B cell (primary cell): ENCODE data around the gene PTCD1. TPM values are rescaled to one million over a fixed set of nuclear protein-coding genes. Genes with fewer than 3 reads are reported as not detected.

Experiments used
- ATAC-seq: fragments of 200-7000 bp; cut with Tn5 transposase; one replicate; pipeline ENCODE4 v1.10.0; 2021; ENCODE audit warnings: low read depth, mild to moderate bottlenecking, moderate number of reproducible peaks, moderate library complexity
- CTCF ChIA-PET: fragments of 350-600 bp; sonication (Branson Sonifier 250); formaldehyde crosslinking; loops from one replicate; lab custom pipeline; 2021; ENCODE audit warnings: antibody characterized with exemption, inconsistent platforms; lab: Charles Lee
- POLR2A ChIA-PET: fragments of 350-600 bp; sonication (Branson Sonifier 250); formaldehyde crosslinking; loops from one replicate; lab custom pipeline; 2021; ENCODE audit warnings: antibody characterized with exemption; lab: Charles Lee
- DNase-seq: peaks from one replicate; pipeline ENCODE4 v3.0.0; 2013
- H2AFZ ChIP-seq: 2 replicates; pipeline ENCODE4 v1.6.1; 2012; ENCODE audit warnings: mild to moderate bottlenecking, low read depth, low read length; ENCODE audit not compliant: insufficient read depth, poor library complexity, severe bottlenecking
- H3K27ac ChIP-seq, 2 donors: 1 replicate in 1 of 2; 2 replicates in 1 of 2; pipeline ENCODE4 v1.5.1; 2012 to 2013; ENCODE audit warnings: low read length in 2 of 2, mild to moderate bottlenecking in 2 of 2, moderate library complexity in 1 of 2
- H3K27me3 ChIP-seq, 4 experiments: fragments of 200-600 bp in 1 of 4; sonication (generic) in 1 of 4; replicated peaks in 1 of 4; 1 replicate in 2 of 4; 2 replicates in 2 of 4; pipeline versions ENCODE4 v1.6.1 to v1.7.0; 2013 to 2016; ENCODE audit warnings: low read length in 3 of 4, mild to moderate bottlenecking in 2 of 4, mixed read lengths in 1 of 4, moderate library complexity in 1 of 4; ENCODE audit not compliant: insufficient read depth in 4 of 4, control insufficient read depth in 3 of 4; ENCODE audit errors: control extremely low read depth in 1 of 4
- H3K36me3 ChIP-seq, 2 experiments: replicated peaks in 1 of 2; 1 replicate in 1 of 2; 2 replicates in 1 of 2; pipeline versions ENCODE4 v1.6.1 to v1.7.1; 2013; ENCODE audit warnings: low read length in 1 of 2; ENCODE audit not compliant: insufficient read depth in 2 of 2, control insufficient read depth in 1 of 2; ENCODE audit errors: control extremely low read depth in 1 of 2, extremely low read depth in 1 of 2
- H3K4me1 ChIP-seq, 2 donors: fragments of 200-600 bp in 1 of 2; sonication (generic) in 1 of 2; 1 replicate in 1 of 2; 2 replicates in 1 of 2; pipeline versions ENCODE4 v1.5.1 to v1.6.1; 2013 to 2017; ENCODE audit warnings: low read length in 2 of 2; ENCODE audit not compliant: control insufficient read depth in 2 of 2, insufficient read depth in 2 of 2
- H3K4me2 ChIP-seq: replicated peaks from 2 replicates; pipeline ENCODE3; 2012; ENCODE audit warnings: mild to moderate bottlenecking, low read depth, low read length; ENCODE audit not compliant: poor library complexity, severe bottlenecking
- H3K4me3 ChIP-seq, 5 experiments: fragments of 200-600 bp in 1 of 5; sonication (generic) in 1 of 5; 1 replicate in 3 of 5; 2 replicates in 2 of 5; pipeline versions ENCODE4 v1.5.1 to v1.7.0; 2011 to 2016; ENCODE audit warnings: low read length in 4 of 5, mild to moderate bottlenecking in 4 of 5, low read depth in 2 of 5, control low read depth in 1 of 5, moderate library complexity in 1 of 5; ENCODE audit not compliant: insufficient read depth in 1 of 5; ENCODE audit errors: control extremely low read depth in 1 of 5, extremely low read depth in 1 of 5
- H3K79me2 ChIP-seq: fragments of 200-600 bp; sonication (generic); one replicate; pipeline ENCODE4 v1.6.0; 2016; ENCODE audit warnings: low read length; ENCODE audit not compliant: control insufficient read depth, insufficient read depth
- H3K9ac ChIP-seq: fragments of 200-600 bp; sonication (generic); 2 replicates; pipeline ENCODE4 v1.6.1; 2017; ENCODE audit warnings: mild to moderate bottlenecking, low read length, moderate library complexity
- H3K9me3 ChIP-seq, 3 donors: one replicate each; pipeline versions ENCODE4 v1.6.1 to v1.7.1; 2013; ENCODE audit warnings: low read length in 2 of 3; ENCODE audit not compliant: control insufficient read depth in 2 of 3, insufficient read depth in 1 of 3; ENCODE audit errors: control extremely low read depth in 1 of 3
- H4K20me1 ChIP-seq: 2 replicates; pipeline ENCODE4 v1.6.0; 2012; ENCODE audit warnings: mild to moderate bottlenecking, low read length; ENCODE audit not compliant: insufficient read depth, control insufficient read depth, poor library complexity, severe bottlenecking
- H3K27ac Mint-ChIP-seq: one replicate; pipeline ENCODE4 v1.8.0; 2021; ENCODE audit warnings: mixed read lengths
- H3K27me3 Mint-ChIP-seq: one replicate; pipeline ENCODE4 v1.8.0; 2021; ENCODE audit warnings: mixed read lengths
- H3K4me1 Mint-ChIP-seq: one replicate; pipeline ENCODE4 v1.8.0; 2021; ENCODE audit warnings: mixed read lengths
- H3K4me3 Mint-ChIP-seq: one replicate; pipeline ENCODE4 v1.8.0; 2021; ENCODE audit warnings: mixed read lengths
- H3K9me3 Mint-ChIP-seq: one replicate; pipeline ENCODE4 v1.8.0; 2022; ENCODE audit warnings: mixed read lengths; ENCODE audit not compliant: insufficient read depth
- CTCF ChIP-seq: fragments of 200-600 bp; IDR thresholded peaks from one replicate; pipeline ENCODE4 v1.8.0; 2022; ENCODE audit warnings: antibody characterized with exemption, mild to moderate bottlenecking
- EZH2 ChIP-seq: IDR thresholded peaks from 2 replicates; pipeline ENCODE4 v1.6.1; 2012; ENCODE audit warnings: borderline replicate concordance, low read depth, mild to moderate bottlenecking, moderate library complexity, low read length; ENCODE audit not compliant: insufficient read depth, poor library complexity, severe bottlenecking
- WGBS: methylation state at CpG from one replicate; pipeline ENCODE4 v1.1.5; 2013; ENCODE audit warnings: missing lambda C conversion rate; ENCODE audit not compliant: insufficient coverage; 5-methylcytosine and 5-hydroxymethylcytosine counted together
- intact Hi-C: fragments of 100-400 bp; cut with micrococcal nuclease; formaldehyde crosslinking; loops from one replicate; pipeline ENCODE4 v1.10.0; 2022
- polyA plus RNA-seq: library from polyadenylated mRNA; depleted of rRNA; stranded (reverse); fragments of >200 nt; gene quantifications from 2 replicates; pipeline ENCODE4 v1.2.3, GENCODE V29; 2012
- total RNA-seq, 2 donors: library from RNA; stranded (reverse); fragments of 120-200 nt in 1 of 2; gene quantifications; 1 replicate in 1 of 2; 2 replicates in 1 of 2; pipeline versions ENCODE4 v1.2.3 to v1.2.4, GENCODE V29; 2013 to 2022

Gene PTCD1
- total and polyA plus RNA-seq, 2 donors (not counting 1 experiment from before 2014, with no cell fraction given) = 9.7 to 14.8 TPM

- Histone ChIP-seq H4K20me1 (peaks cover 63% of the 10 kb centered on the region), H2AFZ (no peak overlapping the region), H3K36me3 (peaks cover 0 to 23% of the 10 kb centered on the region in 2 experiments), H3K9ac (peak overlapping the region; percentile 68), H3K27me3 (no peaks in the 10 kb centered on the region), H3K4me1 (peaks cover 61 to 87% of the 10 kb centered on the region in 2 donors), H3K79me2 (peaks cover 78% of the 10 kb centered on the region), H3K27ac (peak overlapping the region; percentile 94 to 96), H3K9me3 (no peaks in the 10 kb centered on the region), H3K4me3 (peak overlapping the region; percentile 40 to 72 (median 48)), H3K4me2 (peak overlapping the region; percentile 96)
- WGBS = 10% methylated on average over 6 of the region's 7 CpGs
- POLR2A ChIA-PET = interaction anchor here (0.7 to 2.6 kb wide), 5 partner anchors 14 to 236 kb away, joined by 3 to 15 read pairs (median 4); partner anchors contain the start of genes BUD31, PDAP1 and ZNF394
- no peak for ATAC-seq
- peak overlapping the region; percentile 92 for H3K27ac Mint-ChIP-seq
- peak; percentile 70 for DNase-seq
- CTCF ChIA-PET = interaction anchor here (2.0 to 2.4 kb wide), 2 partner anchors 14 to 29 kb away, joined by 8 to 10 read pairs; partner anchors contain the start of genes BUD31 and PDAP1
- no peaks in the 10 kb centered on the region for H3K27me3 Mint-ChIP-seq
- no peak for TF ChIP-seq CTCF
- no peak for TF ChIP-seq EZH2
- H3K4me1 Mint-ChIP-seq = peaks cover 51% of the 10 kb centered on the region
- no peaks in the 10 kb centered on the region for H3K9me3 Mint-ChIP-seq
- intact Hi-C loops = loop anchor here (10.0 kb wide), 3 partner anchors 96 to 234 kb away; partner anchors contain the start of genes FAM200A, SMURF1, ZNF655 and ZNF789
- H3K4me3 Mint-ChIP-seq = peak overlapping the region; percentile 80
These were observed 59.5 kb downstream of the PTCD1 start for GRCh38 chr7:99379043-99379577.
